RCC 7860 (cell line): ENCODE data around the gene ZNF438.
"Not testable (repeated sequence)": the region's sequence is repeated elsewhere in the genome, so short reads cannot be mapped to it uniquely, and the experiment has no call there.

Experiments
- DNase-seq: peaks from one replicate; pipeline ENCODE4 v3.0.0-alpha.2; 2015; ENCODE audit warnings: low spot score
- FAIRE-seq: peaks from 2 replicates; lab custom pipeline; 2012; peaks lifted over from hg19 to GRCh38; lab: Jason Lieb, UNC

The ZNF438 gene

DNA sequence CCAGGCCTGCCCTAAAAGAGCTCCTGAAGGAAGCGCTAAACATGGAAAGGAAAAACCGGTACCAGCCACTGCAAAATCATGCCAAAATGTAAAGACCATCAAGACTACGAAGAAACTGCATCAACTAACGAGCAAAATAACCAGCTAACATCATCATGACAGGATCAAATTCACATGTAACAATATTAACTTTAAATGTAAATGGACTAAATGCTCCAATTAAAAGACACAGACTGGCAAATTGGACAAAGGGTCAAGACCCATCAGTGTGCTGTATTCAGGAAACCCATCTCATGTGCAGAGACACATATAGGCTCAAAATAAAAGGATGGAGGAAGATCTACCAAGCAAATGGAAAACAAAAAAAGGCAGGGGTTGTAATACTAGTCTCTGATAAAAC is 82.4 kb downstream of the ZNF438 start:
- DNase-seq, FAIRE-seq: not testable (repeated sequence)

DNA sequence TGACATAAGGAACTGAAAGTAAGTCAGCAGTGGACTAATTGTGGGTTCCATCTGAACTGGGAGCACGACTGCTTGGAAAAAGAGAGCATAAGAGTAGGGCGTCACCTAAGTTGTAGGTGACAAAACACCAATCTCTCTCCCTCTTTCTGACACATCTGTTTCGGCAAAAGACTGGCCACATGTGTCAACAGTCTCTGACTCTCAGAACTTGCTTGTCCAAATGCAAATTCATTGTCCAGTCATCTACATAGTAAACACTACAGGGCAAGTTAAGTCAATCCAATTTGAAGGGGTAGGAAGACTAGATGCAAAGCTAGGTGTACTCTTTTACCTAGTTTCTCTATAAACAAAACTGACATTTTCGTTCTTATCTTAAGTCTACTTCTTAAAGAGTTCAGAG is 87.7 kb downstream of the ZNF438 start:
- FAIRE-seq (no peak), DNase-seq (no peak)

DNA sequence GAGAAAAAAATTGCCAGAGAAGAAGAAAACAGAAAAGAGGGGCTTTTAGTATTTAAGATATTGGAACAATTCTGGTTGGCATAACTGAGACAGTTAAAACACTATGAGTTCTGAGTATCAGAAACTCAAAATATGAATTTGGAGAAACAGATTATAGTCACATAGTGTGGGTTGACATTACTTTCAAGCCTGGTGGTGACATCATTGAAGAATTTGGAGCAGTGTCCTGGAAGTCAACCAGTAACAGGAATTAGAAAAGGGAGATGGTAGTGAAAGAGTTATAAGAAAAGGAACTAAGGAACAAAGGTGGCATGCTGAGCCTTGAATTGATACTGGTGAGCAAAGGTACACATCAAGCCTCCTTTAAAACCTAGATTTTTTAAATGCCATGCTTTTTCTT is 88.2 kb downstream of the ZNF438 start:
- no peak for DNase-seq
- no peak for FAIRE-seq

DNA sequence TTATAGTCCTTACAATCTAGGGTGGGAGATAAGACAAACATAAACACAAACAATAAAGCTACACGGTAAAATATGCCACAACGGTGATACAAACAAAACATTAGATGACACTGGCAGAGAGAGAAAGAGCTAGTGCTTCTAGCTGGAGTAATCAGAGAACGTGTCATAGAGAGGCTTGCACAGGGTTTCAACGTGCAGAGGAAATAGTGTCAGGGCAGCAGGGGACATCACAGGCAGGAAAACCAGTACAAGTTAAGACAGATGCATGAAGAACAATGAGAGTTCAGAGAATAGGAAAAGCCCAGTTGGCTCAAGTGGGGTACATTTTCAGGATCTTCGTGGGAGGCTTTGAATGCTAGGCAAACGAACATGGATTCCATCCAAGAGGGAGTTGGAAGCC is 91.4 kb downstream of the ZNF438 start:
- no peak for FAIRE-seq

GRCh38 chr10:30939643-30940251 is 91.9 kb downstream of the ZNF438 start:
- DNase-seq (no peak), FAIRE-seq (no peak)

More for the DNA sequence above, 91.4 kb downstream of the ZNF438 start:
- no peak for DNase-seq

- DNase-seq (no peak), FAIRE-seq (no peak)
Measured at GRCh38 chr10:30935078-30935477, 96.6 kb downstream of the ZNF438 start.

- no peak for DNase-seq
- no peak for FAIRE-seq
Measured at GRCh38 chr10:30931094-30931493, 100.6 kb downstream of the ZNF438 start.

- DNase-seq (no peak), FAIRE-seq (no peak)
Measured at GRCh38 chr10:30929901-30930520, 101.7 kb downstream of the ZNF438 start.

GRCh38 chr10:30929311-30929729 is 102.3 kb downstream of the ZNF438 start:
- FAIRE-seq, DNase-seq: not testable (repeated sequence)

DNA sequence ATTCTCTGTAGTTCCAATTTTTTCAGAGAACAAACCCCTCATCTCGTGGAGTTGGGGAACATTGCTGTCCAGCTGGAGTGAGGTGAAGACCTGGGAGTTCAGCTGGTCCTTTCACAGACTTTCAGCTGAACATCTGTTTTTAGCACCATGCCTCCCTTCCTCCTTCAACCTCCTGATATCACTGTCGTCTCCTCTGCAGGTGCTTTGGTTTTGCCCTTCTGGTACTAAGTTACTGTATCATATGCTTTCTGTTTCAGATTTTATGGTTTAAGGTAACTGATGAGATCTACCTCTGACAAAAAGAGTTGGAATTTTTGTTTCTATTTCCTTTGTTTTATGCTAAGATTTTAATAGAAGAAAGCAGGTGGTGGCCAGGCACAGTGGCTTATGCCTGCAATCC is 102.9 kb downstream of the ZNF438 start:
- FAIRE-seq (no peak), DNase-seq (no peak)

- DNase-seq = no peak
- FAIRE-seq = no peak
Measured at GRCh38 chr10:30918651-30919050, 113.0 kb downstream of the ZNF438 start.

- FAIRE-seq = no peak
Measured at GRCh38 chr10:30917789-30918188, 113.9 kb downstream of the ZNF438 start.

DNA sequence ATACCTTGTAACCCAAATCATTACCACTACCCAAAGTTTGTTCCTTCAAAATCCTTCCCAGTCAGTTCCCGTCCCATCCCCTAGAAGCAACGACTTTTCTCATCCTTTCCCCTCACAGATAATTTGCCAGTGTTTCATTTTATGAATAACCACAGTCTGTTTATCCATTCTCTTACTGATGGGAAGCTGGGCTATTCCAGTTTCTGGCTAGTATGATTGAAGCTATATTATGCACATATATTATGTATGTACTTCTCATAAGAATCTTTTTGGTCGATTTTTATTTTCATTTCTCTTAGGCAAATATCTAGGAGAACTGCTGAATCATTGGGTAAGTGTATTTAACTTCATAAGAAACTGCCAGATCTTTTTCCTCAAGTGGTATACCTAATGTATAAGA is 114.6 kb downstream of the ZNF438 start:
- DNase-seq (no peak), FAIRE-seq (no peak)

More at GRCh38 chr10:30917789-30918188, 113.9 kb downstream of the ZNF438 start:
- DNase-seq = no peak

DNA sequence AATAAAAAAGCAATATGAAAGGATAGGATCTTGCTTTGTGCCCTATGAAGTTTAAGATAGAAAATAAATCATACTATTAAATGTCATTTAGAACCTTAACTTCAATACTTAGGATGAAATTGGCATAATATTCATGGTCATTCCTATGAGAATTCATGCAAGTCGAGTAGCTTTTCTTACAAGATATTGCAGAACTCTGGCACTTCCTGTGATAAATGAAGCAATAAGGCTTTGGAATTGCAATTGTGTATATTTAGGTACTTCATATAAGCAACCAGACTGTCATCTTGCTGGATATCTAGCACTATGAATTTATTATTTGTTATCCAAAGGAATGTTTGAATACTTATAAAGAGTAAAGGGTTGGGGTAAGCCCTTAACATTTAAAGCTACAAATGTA is 116.5 kb downstream of the ZNF438 start:
- DNase-seq (no peak), FAIRE-seq (no peak)

DNA sequence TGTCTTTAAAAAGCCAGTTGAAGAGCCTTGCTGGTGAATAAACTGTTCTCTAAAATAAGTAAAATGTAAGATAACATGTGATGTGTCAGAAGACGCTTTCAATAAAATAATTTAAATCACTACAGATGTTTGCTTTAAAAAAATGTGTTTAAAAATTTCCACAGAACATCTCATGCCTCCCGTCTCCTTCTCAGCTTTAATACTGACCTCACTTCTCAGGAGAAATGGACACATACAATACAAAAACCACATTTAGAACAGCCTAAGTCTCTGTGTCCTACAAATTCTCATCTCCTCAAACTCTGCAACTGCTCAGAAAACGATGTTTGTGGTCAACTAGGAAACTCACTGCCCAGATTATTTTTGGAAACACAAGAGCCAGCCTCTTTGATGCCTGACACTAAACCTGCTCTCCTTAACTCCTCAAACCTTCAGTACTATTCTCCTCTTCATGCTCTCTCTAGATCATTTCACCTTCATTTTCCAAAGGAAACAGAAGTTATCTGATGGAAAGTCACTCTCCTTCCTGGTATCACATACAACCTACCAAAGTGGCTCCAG is 120.3 kb downstream of the ZNF438 start:
- FAIRE-seq = no peak

GRCh38 chr10:30903397-30904138 is 128.1 kb downstream of the ZNF438 start:
- DNase-seq (no peak), FAIRE-seq (no peak)

More for the DNA sequence above, 120.3 kb downstream of the ZNF438 start:
- DNase-seq = no peak

DNA sequence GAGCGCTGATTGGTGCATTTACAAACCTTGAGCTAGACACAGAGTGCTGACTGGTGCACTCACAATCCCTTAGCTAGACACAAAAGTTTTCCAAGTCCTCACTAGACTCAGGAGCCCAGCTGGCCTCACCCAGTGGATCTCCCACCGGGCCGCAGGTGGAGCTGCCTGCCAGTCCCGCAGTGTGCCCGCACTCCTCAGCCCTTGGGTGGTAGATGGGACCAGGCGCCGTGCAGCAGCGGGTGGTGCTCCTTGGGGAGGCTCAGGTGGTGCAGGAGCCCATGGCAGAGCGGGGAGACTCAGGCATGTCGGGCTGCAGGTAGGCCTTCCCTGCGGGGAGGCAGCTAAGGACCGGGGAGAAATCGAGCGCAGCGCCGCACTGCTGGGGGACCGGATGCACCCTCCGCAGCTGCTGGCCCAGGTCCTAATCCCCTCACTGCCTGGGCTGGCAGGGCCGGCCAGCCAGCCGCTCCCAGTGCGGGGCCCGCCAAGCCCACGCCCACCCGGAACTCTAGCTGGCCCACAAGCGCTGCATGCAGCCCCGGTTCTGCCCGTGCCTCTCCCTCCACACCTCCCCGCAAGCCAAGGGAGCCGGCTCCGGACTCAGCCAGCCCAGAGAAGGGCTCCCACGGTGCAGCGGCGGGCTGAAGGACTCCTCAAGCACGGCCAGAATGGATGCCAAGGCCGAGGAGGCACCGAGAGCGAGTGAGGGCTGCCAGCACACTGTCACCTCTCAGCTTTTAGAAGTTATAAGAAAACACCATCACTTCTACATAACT is 128.9 kb downstream of the ZNF438 start:
- no peak for FAIRE-seq
- DNase-seq = no peak

GRCh38 chr10:30901487-30901886 is 130.2 kb downstream of the ZNF438 start:
- FAIRE-seq, DNase-seq: not testable (repeated sequence)

DNA sequence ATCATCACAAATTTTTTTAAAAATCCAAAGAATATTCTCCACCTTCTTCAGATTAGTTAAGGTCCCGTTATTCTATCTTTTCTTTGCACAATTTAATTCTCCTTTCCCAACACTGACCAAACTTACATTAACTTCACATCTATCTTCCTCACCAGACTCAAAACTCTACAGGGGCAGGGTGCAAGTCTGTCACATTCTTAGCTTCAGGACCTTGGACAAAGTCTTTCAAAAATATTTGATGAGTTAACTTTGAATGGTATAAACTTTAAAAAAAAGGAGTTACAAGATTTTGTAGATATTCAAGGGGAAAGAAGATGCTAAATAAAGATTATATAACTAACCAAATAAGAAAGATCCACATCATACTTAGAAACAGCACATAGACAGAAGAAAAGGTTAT is 132.7 kb downstream of the ZNF438 start:
- FAIRE-seq (no peak), DNase-seq (no peak)

DNA sequence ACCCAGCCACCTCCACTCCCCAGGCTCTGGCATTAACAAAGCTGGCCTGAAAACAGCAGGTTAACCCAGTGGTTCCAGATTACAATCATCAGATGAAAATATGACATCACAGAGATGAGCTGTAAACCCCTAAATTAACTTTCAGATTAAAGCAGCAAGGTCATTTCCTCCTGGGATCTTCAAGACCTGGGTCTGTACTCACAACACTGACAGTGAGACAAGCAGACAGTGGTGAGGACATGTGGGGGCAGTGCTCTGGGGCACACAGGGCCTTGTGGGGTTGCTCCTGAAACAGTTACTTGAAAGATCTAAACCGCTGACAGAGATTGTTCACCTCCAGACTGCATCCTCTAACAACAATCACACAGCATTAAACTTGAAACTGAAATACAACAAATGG is 134.1 kb downstream of the ZNF438 start:
- FAIRE-seq = no peak
- DNase-seq = no peak

- FAIRE-seq (no peak), DNase-seq (no peak)
Measured at GRCh38 chr10:30897048-30897447, 134.6 kb downstream of the ZNF438 start.
